NCI-H460 (cell line): Measurements from ENCODE around the gene EDA2R. TPM values are rescaled to one million over a fixed set of nuclear protein-coding genes. Genes with fewer than 3 reads are reported as not detected.

ENCODE experiments used
- DNase-seq: peaks from one replicate; pipeline ENCODE4 v3.0.0-alpha.2; 2016; ENCODE audit warnings: low read depth; ENCODE audit errors: extremely low read depth
- small RNA-seq, 2 experiments: library from RNA; depleted of rRNA; stranded (forward); fragments of <200 nt; gene quantifications; one replicate each; pipeline ENCODE3, GENCODE V24; 2014
- total RNA-seq: library from RNA; depleted of rRNA; stranded (reverse); fragments of >200 nt; shearing (Covaris generic); gene quantifications from 2 replicates; pipeline ENCODE4 v1.2.3, GENCODE V29; 2014

EDA2R gene
- total RNA-seq, 1 experiment from 2014 or later: 30.6 TPM

GRCh38 chrX:66547847-66548369 is 91.0 kb downstream of the EDA2R start:
- DNase-seq: no peak

Small RNA genes lying within 50 kb of the gene (small RNA-seq; reads per million reads assigned to genes)
- 0 reads per million in 2 experiments for gene RNU6-394P
